Measurements from ENCODE around the gene PSD2.

- TF ChIP-seq CTCF (IDR thresholded peaks at IDR 0.05; ENCODE audit: insufficient read depth, low read depth, low read length) (peak; percentile 48), EZH2 (IDR thresholded peaks at IDR 0.05; ENCODE audit: insufficient read depth, low read length) (no peak)
Observed at GRCh38 chr5:139765409-139766217, 30.0 kb upstream of the PSD2 start.

All from astrocyte (in vitro differentiated cells and primary cell).